Right lobe of liver (tissue), 6 donors: ENCODE results near the gene PHKB. TPM values are rescaled to one million over a fixed set of nuclear protein-coding genes. Genes with fewer than 3 reads are reported as not detected.

Experiments used
- ATAC-seq, 4 donors: fragments of 200-7000 bp; cut with Tn5 transposase; one replicate each; pipeline ENCODE4 v1.9.1; 2020; ENCODE audit warnings: mild to moderate bottlenecking in 4 of 4, moderate library complexity in 4 of 4
- DNase-seq, 3 donors: peaks; one replicate each; pipeline ENCODE4 v3.0.0-alpha.2; 2020
- H3K27ac ChIP-seq, 3 donors: fragments of 200-600 bp; one replicate each; pipeline ENCODE4 v1.8.0; 2022
- H3K27me3 ChIP-seq, 2 donors: fragments of 200-600 bp; one replicate each; pipeline ENCODE4 v1.8.0; 2022
- H3K36me3 ChIP-seq, 4 donors: fragments of 200-600 bp; sonication (generic) in 1 of 4; one replicate each; pipeline versions ENCODE4 v1.5.1 to v1.8.0; 2017 to 2022; ENCODE audit warnings: control low read depth in 1 of 4
- H3K4me1 ChIP-seq, 4 donors: fragments of 200-600 bp; sonication (generic) in 1 of 4; one replicate each; pipeline versions ENCODE4 v1.5.1 to v1.8.0; 2017 to 2022; ENCODE audit warnings: control low read depth in 1 of 4
- H3K4me3 ChIP-seq, 3 donors: fragments of 200-600 bp; one replicate each; pipeline ENCODE4 v1.8.0; 2022
- H3K9me3 ChIP-seq, 4 donors: fragments of 200-600 bp; sonication (generic) in 1 of 4; one replicate each; pipeline versions ENCODE4 v1.5.1 to v1.8.0; 2017 to 2022; ENCODE audit warnings: control low read depth in 1 of 4
- POLR2A ChIP-seq: fragments of 450-650 bp; IDR thresholded peaks from one replicate; pipeline ENCODE4 v1.6.1; 2017; ENCODE audit warnings: antibody characterized with exemption, mild to moderate bottlenecking
- WGBS: methylation state at CpG from one replicate; pipeline ENCODE4 v1.1.6; 2018; ENCODE audit warnings: low coverage, low lambda C conversion rate; ENCODE audit not compliant: insufficient coverage; ENCODE audit errors: missing lambda C conversion rate; 5-methylcytosine and 5-hydroxymethylcytosine counted together
- intact Hi-C, 2 donors: fragments of 100-400 bp; cut with DNase I; formaldehyde crosslinking; loops; one replicate each; pipeline versions ENCODE4 v1.11.2 to v1.14.1; 2022
- total RNA-seq, 6 experiments: library from RNA; depleted of rRNA in 2 of 6; stranded (reverse); fragments of >200 nt in 2 of 6; fragmentation: NEBNext Ultra II Directional in 3 of 6; extraction: Animal tissue kit (Norgen Biotek cat#: 25700) in 3 of 6; gene quantifications; one replicate each; pipeline versions ENCODE4 v1.1.0 to v1.2.4, GENCODE V29; 2016 to 2023
- TF ChIP-seq, protein P1 (sequence below), 4 donors: fragments of 200-600 bp in 3 of 4; fragments of 450-650 bp in 1 of 4; IDR thresholded peaks; one replicate each; pipeline versions ENCODE4 v1.5.1 to v1.8.0; 2016 to 2022; ENCODE audit warnings: antibody characterized with exemption in 4 of 4, mild to moderate bottlenecking in 2 of 4
- donor health status: DM: no; HTN: yes; CAD: no.
- donor health status: DM: no; HTN: no; CAD: no.
- donor health status: DM: no; HTN: no; CAD: no.
- donor health status: DM: no; HTN: yes; CAD: no.
- donor health status: DM: no; HTN: yes; CAD: no.

Gene PHKB
- total RNA-seq, 6 experiments from 2014 or later, result 28.9 to 45.3 (median 35.4) TPM

DNA sequence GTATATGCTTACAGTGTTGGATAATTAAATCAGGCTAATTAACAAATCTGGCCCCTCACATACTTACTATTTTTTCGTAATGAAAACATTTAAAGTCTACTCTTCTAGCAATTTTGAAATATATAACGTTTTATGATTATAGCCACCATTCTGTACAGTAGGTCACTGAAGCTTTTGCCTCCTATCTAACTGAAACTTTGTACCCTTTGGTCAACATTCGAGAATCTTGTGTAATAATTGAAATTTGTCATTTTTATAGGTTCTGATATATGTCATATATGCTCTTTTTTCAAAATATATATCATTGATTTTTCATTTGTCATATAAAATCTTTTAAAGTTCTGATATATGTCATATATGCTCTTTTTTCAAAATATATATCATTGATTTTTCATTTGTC, 12.7 kb downstream of the PHKB start:
- Histone ChIP-seq H3K4me1 (no peaks in the 10 kb centered on the region), H3K36me3 (no peaks in the 10 kb centered on the region), H3K4me3 (no peak overlapping the region), H3K27me3 (no peaks in the 10 kb centered on the region), H3K9me3 (no peaks in the 10 kb centered on the region), H3K27ac (no peak overlapping the region)
- no peak for DNase-seq
- WGBS, result 54% methylated on average over 3 of the region's 3 CpGs
- no peak for ATAC-seq
- TF ChIP-seq POLR2A, result no peak
- TF ChIP-seq, protein P1, sequence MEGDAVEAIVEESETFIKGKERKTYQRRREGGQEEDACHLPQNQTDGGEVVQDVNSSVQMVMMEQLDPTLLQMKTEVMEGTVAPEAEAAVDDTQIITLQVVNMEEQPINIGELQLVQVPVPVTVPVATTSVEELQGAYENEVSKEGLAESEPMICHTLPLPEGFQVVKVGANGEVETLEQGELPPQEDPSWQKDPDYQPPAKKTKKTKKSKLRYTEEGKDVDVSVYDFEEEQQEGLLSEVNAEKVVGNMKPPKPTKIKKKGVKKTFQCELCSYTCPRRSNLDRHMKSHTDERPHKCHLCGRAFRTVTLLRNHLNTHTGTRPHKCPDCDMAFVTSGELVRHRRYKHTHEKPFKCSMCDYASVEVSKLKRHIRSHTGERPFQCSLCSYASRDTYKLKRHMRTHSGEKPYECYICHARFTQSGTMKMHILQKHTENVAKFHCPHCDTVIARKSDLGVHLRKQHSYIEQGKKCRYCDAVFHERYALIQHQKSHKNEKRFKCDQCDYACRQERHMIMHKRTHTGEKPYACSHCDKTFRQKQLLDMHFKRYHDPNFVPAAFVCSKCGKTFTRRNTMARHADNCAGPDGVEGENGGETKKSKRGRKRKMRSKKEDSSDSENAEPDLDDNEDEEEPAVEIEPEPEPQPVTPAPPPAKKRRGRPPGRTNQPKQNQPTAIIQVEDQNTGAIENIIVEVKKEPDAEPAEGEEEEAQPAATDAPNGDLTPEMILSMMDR (IDR thresholded peaks at IDR 0.05), result no peak
- intact Hi-C loops, result no loop called here

DNA sequence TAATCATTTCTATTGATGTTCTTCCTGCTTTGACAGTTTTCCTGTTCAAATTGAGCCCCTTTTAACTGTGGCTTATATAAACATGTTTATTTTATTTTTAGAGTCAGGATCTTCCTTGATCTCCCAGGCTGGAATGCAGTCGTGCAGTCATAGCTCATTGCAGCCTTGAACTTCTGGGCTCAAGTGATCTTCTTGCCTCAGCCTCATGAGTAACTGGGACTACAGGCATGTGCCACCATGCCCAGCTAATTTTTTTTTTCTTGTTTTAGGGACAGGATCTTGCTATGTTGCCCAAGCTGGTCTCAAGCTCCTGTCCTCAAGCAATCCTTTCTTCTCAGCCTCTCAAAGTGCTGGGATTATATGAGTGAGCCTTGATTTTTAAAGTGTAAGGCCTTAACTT, 14.7 kb downstream of the PHKB start:
- ATAC-seq (peak in 3 of 4 donors; percentile 34 to 47 (median 42)), DNase-seq (no peak)
- no peaks in the 10 kb centered on the region for H3K36me3 ChIP-seq
- no peak overlapping the region for H3K4me3 ChIP-seq
- whole genome bisulfite sequencing, result 29% methylated on average over 1 of the region's 1 CpG
- H3K4me1 ChIP-seq, result no peaks in the 10 kb centered on the region
- intact Hi-C loops, result no loop called here
- H3K27ac ChIP-seq, result no peak overlapping the region
- H3K27me3 ChIP-seq, result no peaks in the 10 kb centered on the region
- no peaks in the 10 kb centered on the region for H3K9me3 ChIP-seq
- no peak for TF ChIP-seq POLR2A
- TF ChIP-seq, protein P1 (IDR thresholded peaks at IDR 0.05), result no peak

DNA sequence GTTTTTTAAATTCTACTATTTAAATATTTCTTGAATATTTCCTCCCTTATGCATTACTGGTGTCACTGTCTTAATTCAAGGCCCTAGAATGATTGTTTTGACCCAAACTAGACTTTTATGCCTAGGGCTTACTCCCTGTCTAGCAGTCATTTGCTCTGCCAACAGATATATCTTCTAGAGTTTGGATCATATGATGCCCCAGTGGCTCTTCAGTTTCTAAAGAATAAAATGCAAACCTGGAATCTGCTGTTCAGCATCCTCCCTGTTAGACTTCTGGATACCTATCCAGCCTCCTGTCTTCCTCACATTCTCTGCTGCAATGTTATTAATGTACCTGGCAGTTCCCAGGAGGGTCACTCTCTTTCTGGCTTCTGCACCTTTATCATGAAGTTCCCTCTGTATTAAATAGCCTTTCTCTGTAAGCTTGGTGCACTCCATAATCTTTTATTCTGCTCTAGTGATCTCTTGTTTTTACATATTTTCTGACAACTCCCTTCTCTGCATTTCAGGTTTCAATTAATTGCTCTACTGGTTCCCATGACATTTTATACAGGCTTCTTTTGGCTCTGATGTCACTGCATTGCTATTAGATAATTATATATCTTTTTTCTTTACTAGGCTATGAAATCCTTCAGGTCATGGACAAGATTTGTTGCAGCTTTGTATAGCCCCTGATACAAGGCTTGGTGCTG, 15.7 kb downstream of the PHKB start:
- H3K4me1 ChIP-seq, result peaks cover 0 to 6% (median 0%) of the 10 kb centered on the region in 4 donors
- no peaks in the 10 kb centered on the region for H3K27me3 ChIP-seq
- no peak overlapping the region for H3K4me3 ChIP-seq
- TF ChIP-seq, protein P1 (IDR thresholded peaks at IDR 0.05), result no peak
- TF ChIP-seq POLR2A, result no peak
- no peak for DNase-seq
- H3K36me3 ChIP-seq, result no peaks in the 10 kb centered on the region
- H3K27ac ChIP-seq, result no peak overlapping the region
- intact Hi-C loops, result no loop called here
- ATAC-seq, result no peak
- H3K9me3 ChIP-seq, result no peaks in the 10 kb centered on the region

DNA sequence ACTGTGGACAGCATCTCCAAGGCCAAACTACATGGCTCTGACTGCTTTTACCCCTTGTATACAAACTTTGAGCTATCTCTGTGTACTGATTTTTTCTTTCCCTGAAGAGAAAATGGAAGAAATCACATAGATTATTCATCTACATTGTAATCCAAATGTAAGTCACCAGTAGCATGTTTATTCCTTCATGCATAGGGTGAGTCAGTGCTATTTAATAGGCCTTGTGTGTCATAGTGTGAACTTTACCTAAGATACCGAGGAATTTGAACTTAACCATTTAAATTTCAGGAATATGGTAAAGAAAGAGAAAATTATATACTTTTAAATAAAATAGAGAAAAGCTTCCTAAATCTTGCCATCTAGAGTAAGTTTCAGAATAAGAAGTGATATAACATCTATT, 16.5 kb downstream of the PHKB start:
- H3K9me3 ChIP-seq, result no peaks in the 10 kb centered on the region
- no peak overlapping the region for H3K27ac ChIP-seq
- H3K4me1 ChIP-seq, result peaks cover 0 to 6% (median 0%) of the 10 kb centered on the region in 4 donors
- no peaks in the 10 kb centered on the region for H3K27me3 ChIP-seq
- H3K4me3 ChIP-seq, result no peak overlapping the region
- no peak for DNase-seq
- WGBS, result 87% methylated on average over 1 of the region's 1 CpG
- no peak for TF ChIP-seq POLR2A
- TF ChIP-seq, protein P1 (IDR thresholded peaks at IDR 0.05), result no peak
- H3K36me3 ChIP-seq, result no peaks in the 10 kb centered on the region
- intact Hi-C loops, result no loop called here
- ATAC-seq, result no peak
